GM12801 (cell line): ENCODE results near the gene PLCB1.

Experiments
- TF ChIP-seq, protein P1 (sequence below): IDR thresholded peaks from one replicate; pipeline ENCODE4 v1.5.1; 2011; ENCODE audit warnings: control low read depth; ENCODE audit not compliant: insufficient read length; ENCODE audit errors: extremely low read depth

The PLCB1 gene

GRCh38 chr20:8807480-8808201 lies 675.6 kb downstream of the PLCB1 start:
- TF ChIP-seq, protein P1, sequence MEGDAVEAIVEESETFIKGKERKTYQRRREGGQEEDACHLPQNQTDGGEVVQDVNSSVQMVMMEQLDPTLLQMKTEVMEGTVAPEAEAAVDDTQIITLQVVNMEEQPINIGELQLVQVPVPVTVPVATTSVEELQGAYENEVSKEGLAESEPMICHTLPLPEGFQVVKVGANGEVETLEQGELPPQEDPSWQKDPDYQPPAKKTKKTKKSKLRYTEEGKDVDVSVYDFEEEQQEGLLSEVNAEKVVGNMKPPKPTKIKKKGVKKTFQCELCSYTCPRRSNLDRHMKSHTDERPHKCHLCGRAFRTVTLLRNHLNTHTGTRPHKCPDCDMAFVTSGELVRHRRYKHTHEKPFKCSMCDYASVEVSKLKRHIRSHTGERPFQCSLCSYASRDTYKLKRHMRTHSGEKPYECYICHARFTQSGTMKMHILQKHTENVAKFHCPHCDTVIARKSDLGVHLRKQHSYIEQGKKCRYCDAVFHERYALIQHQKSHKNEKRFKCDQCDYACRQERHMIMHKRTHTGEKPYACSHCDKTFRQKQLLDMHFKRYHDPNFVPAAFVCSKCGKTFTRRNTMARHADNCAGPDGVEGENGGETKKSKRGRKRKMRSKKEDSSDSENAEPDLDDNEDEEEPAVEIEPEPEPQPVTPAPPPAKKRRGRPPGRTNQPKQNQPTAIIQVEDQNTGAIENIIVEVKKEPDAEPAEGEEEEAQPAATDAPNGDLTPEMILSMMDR: no peak

- TF ChIP-seq, protein P1: no peak
Observed at GRCh38 chr20:8808202-8808535, 676.1 kb downstream of the PLCB1 start.

- TF ChIP-seq, protein P1: no peak
Observed at GRCh38 chr20:8809107-8809953, 677.3 kb downstream of the PLCB1 start.

GRCh38 chr20:8811801-8812594 lies 679.9 kb downstream of the PLCB1 start:
- TF ChIP-seq, protein P1: no peak

DNA sequence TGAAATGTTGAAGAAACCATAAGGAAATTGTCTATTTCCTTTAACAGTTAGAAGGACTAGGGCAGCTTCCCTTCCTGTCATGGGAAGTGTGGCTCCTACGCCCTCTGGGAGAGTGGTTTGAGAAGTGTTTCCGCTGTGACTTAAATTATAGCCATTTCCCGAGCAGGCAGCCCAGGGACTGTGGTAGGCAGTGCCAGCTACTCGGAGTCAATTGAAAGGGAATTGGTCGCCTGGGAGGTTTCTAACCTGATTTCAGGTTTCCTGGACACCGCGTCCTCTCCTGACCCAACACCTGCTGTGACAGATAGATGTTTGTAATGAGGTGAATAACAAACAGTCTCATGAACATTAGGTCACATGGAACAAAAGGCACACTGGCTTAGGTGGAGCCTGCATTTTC lies 680.8 kb downstream of the PLCB1 start:
- TF ChIP-seq, protein P1: no peak

DNA sequence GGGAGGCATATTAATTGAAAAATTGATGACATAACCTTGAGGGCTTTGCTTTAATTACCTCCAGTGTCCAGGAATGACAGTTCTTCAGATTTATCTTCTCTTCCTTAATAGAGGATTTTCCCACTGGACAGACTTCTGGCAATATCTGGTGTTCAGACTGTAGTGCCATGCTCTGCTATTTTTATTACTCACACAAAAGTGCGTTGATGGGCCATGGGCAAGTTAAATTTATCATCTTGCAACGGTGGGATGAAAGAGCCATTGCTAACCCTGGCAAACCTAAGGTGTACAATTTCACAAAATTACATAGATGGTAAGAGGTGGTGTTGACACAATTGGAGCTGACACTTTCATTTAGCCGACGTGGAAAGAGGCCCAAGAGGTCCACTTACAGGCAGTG lies 683.1 kb downstream of the PLCB1 start:
- TF ChIP-seq, protein P1: no peak

GRCh38 chr20:8829256-8829655 lies 697.2 kb downstream of the PLCB1 start:
- TF ChIP-seq, protein P1: no peak
